Measurements from ENCODE around the gene GJD4.

- TF ChIP-seq CTCF (IDR thresholded peaks at IDR 0.05; ENCODE audit: low read depth, low read length, missing input control) (no peak), FOXA2 (IDR thresholded peaks at IDR 0.05) (no peak), YY1 (IDR thresholded peaks at IDR 0.05) (no peak), TAF1 (conservative IDR thresholded peaks at IDR 0.05) (no peak), RAD21 (IDR thresholded peaks at IDR 0.05) (no peak)
- TF ChIP-seq, protein P1, sequence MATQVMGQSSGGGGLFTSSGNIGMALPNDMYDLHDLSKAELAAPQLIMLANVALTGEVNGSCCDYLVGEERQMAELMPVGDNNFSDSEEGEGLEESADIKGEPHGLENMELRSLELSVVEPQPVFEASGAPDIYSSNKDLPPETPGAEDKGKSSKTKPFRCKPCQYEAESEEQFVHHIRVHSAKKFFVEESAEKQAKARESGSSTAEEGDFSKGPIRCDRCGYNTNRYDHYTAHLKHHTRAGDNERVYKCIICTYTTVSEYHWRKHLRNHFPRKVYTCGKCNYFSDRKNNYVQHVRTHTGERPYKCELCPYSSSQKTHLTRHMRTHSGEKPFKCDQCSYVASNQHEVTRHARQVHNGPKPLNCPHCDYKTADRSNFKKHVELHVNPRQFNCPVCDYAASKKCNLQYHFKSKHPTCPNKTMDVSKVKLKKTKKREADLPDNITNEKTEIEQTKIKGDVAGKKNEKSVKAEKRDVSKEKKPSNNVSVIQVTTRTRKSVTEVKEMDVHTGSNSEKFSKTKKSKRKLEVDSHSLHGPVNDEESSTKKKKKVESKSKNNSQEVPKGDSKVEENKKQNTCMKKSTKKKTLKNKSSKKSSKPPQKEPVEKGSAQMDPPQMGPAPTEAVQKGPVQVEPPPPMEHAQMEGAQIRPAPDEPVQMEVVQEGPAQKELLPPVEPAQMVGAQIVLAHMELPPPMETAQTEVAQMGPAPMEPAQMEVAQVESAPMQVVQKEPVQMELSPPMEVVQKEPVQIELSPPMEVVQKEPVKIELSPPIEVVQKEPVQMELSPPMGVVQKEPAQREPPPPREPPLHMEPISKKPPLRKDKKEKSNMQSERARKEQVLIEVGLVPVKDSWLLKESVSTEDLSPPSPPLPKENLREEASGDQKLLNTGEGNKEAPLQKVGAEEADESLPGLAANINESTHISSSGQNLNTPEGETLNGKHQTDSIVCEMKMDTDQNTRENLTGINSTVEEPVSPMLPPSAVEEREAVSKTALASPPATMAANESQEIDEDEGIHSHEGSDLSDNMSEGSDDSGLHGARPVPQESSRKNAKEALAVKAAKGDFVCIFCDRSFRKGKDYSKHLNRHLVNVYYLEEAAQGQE (IDR thresholded peaks at IDR 0.05), result no peak
- TF ChIP-seq, protein P2, sequence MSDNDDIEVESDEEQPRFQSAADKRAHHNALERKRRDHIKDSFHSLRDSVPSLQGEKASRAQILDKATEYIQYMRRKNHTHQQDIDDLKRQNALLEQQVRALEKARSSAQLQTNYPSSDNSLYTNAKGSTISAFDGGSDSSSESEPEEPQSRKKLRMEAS (IDR thresholded peaks at IDR 0.05), result no peak
Observed at GRCh38 chr10:35558276-35558675, 46.9 kb upstream of the GJD4 start.
